ENCODE data around the gene CHRDL2. TPM values are rescaled to one million over a fixed set of nuclear protein-coding genes. Genes with fewer than 3 reads are reported as not detected.

CHRDL2 gene
- total and polyA plus RNA-seq, 2 donors (not counting 1 experiment from before 2014, with no cell fraction given) = 0.24 TPM; not detected in 1

- no peak for DNase-seq
- intact Hi-C loops (cut with micrococcal nuclease) = no loop called here
- POLR2A ChIA-PET = no interaction called here
These were observed 45.9 kb downstream of the CHRDL2 start for GRCh38 chr11:74685338-74685737.

GRCh38 chr11:74684661-74685060, 46.6 kb downstream of the CHRDL2 start:
- intact Hi-C loops (cut with micrococcal nuclease) = no loop called here
- Mint-ChIP-seq H3K27ac (no peak overlapping the region), H3K4me1 (peaks cover 2% of the 10 kb centered on the region), H3K4me3 (no peak overlapping the region), H3K27me3 (peaks cover 30% of the 10 kb centered on the region), H3K9me3 (ENCODE audit: insufficient read depth) (no peaks in the 10 kb centered on the region)
- 80% methylated on average over 1 of the region's 1 CpG for WGBS (ENCODE audit: insufficient coverage)
- no peak for ATAC-seq (ENCODE audit: low read depth)
- H3K27ac ChIP-seq (ENCODE audit: low read length in 2 of 2) = no peak overlapping the region
- no peak for TF ChIP-seq EZH2 (IDR thresholded peaks at IDR 0.05; ENCODE audit: borderline replicate concordance, insufficient read depth, low read depth, low read length, poor library complexity, severe bottlenecking)
- no peak for TF ChIP-seq CTCF (IDR thresholded peaks at IDR 0.05)
- no peaks in the 10 kb centered on the region for H3K79me2 ChIP-seq (ENCODE audit: control insufficient read depth, insufficient read depth, low read length)
- H3K4me2 ChIP-seq (replicated peaks; ENCODE audit: low read depth, low read length, poor library complexity, severe bottlenecking) = no peak overlapping the region
- H3K36me3 ChIP-seq (replicated peaks in 1 of 2; ENCODE audit: control extremely low read depth in 1 of 2, control insufficient read depth in 1 of 2, extremely low read depth in 1 of 2, insufficient read depth in 2 of 2, low read length in 1 of 2) = no peaks in the 10 kb centered on the region
- POLR2A ChIA-PET = no interaction called here
- peaks cover 0 to 14% (median 0%) of the 10 kb centered on the region in 3 donors for H3K9me3 ChIP-seq (ENCODE audit: control extremely low read depth in 1 of 3, control insufficient read depth in 2 of 3, insufficient read depth in 1 of 3, low read length in 2 of 3)
- no peaks in the 10 kb centered on the region for H3K4me1 ChIP-seq (ENCODE audit: control insufficient read depth in 2 of 2, insufficient read depth in 2 of 2, low read length in 2 of 2)
- no peak overlapping the region for H2AFZ ChIP-seq (ENCODE audit: insufficient read depth, low read depth, low read length, poor library complexity, severe bottlenecking)
- H3K27me3 ChIP-seq (replicated peaks in 1 of 4; ENCODE audit: control extremely low read depth in 1 of 4, control insufficient read depth in 3 of 4, insufficient read depth in 4 of 4, low read length in 3 of 4) = peaks cover 0 to 34% (median 6%) of the 10 kb centered on the region in 4 experiments
- H3K9ac ChIP-seq (ENCODE audit: low read length) = no peak overlapping the region
- H3K4me3 ChIP-seq (ENCODE audit: control extremely low read depth in 1 of 5, extremely low read depth in 1 of 5, insufficient read depth in 1 of 5, low read depth in 2 of 5, low read length in 4 of 5) = no peak overlapping the region
- no peaks in the 10 kb centered on the region for H4K20me1 ChIP-seq (ENCODE audit: control insufficient read depth, insufficient read depth, low read length, poor library complexity, severe bottlenecking)
- DNase-seq = no peak
- CTCF ChIA-PET = interaction anchor here (1.1 kb wide), 1 partner anchor 17 kb away, joined by 3 read pairs; no protein-coding TSS in a partner anchor

More at GRCh38 chr11:74685338-74685737, 45.9 kb downstream of the CHRDL2 start:
- ATAC-seq (ENCODE audit: low read depth) = no peak
- no peak overlapping the region for H3K27ac Mint-ChIP-seq
- Histone ChIP-seq H3K4me1 (ENCODE audit: control insufficient read depth in 2 of 2, insufficient read depth in 2 of 2, low read length in 2 of 2) (no peaks in the 10 kb centered on the region), H3K36me3 (replicated peaks in 1 of 2; ENCODE audit: control extremely low read depth in 1 of 2, control insufficient read depth in 1 of 2, extremely low read depth in 1 of 2, insufficient read depth in 2 of 2, low read length in 1 of 2) (no peaks in the 10 kb centered on the region), H3K9ac (ENCODE audit: low read length) (no peak overlapping the region), H4K20me1 (ENCODE audit: control insufficient read depth, insufficient read depth, low read length, poor library complexity, severe bottlenecking) (no peaks in the 10 kb centered on the region), H3K27ac (ENCODE audit: low read length in 2 of 2) (no peak overlapping the region), H3K9me3 (ENCODE audit: control extremely low read depth in 1 of 3, control insufficient read depth in 2 of 3, insufficient read depth in 1 of 3, low read length in 2 of 3) (peaks cover 0 to 14% (median 0%) of the 10 kb centered on the region in 3 donors), H3K4me2 (replicated peaks; ENCODE audit: low read depth, low read length, poor library complexity, severe bottlenecking) (no peak overlapping the region), H3K4me3 (ENCODE audit: control extremely low read depth in 1 of 5, extremely low read depth in 1 of 5, insufficient read depth in 1 of 5, low read depth in 2 of 5, low read length in 4 of 5) (no peak overlapping the region), H2AFZ (ENCODE audit: insufficient read depth, low read depth, low read length, poor library complexity, severe bottlenecking) (no peak overlapping the region), H3K27me3 (replicated peaks in 1 of 4; ENCODE audit: control extremely low read depth in 1 of 4, control insufficient read depth in 3 of 4, insufficient read depth in 4 of 4, low read length in 3 of 4) (peaks cover 0 to 30% (median 6%) of the 10 kb centered on the region in 4 experiments), H3K79me2 (ENCODE audit: control insufficient read depth, insufficient read depth, low read length) (no peaks in the 10 kb centered on the region)
- H3K9me3 Mint-ChIP-seq (ENCODE audit: insufficient read depth) = no peaks in the 10 kb centered on the region
- H3K4me3 Mint-ChIP-seq = no peak overlapping the region
- H3K27me3 Mint-ChIP-seq = peaks cover 26% of the 10 kb centered on the region
- CTCF ChIA-PET = interaction anchor here (1.1 kb wide), 1 partner anchor 16 kb away, joined by 3 read pairs; no protein-coding TSS in a partner anchor
- no peak for TF ChIP-seq CTCF (IDR thresholded peaks at IDR 0.05)
- no peak for TF ChIP-seq EZH2 (IDR thresholded peaks at IDR 0.05; ENCODE audit: borderline replicate concordance, insufficient read depth, low read depth, low read length, poor library complexity, severe bottlenecking)
- peaks cover 2% of the 10 kb centered on the region for H3K4me1 Mint-ChIP-seq
